Gastrocnemius medialis (tissue), 4 donors: ENCODE data around the gene GARIN5A.
A peak's percentile ranks its signal among the peaks of the same experiment; 100 is the strongest.

ENCODE experiments used
- POLR2A ChIP-seq, 2 donors: fragments of 450-650 bp; IDR thresholded peaks; one replicate each; pipeline ENCODE4 v1.6.1; 2017; ENCODE audit warnings: antibody characterized with exemption in 2 of 2, mild to moderate bottlenecking in 2 of 2, moderate library complexity in 2 of 2
- TF ChIP-seq, protein P1 (sequence below), 5 experiments: fragments of 450-650 bp in 3 of 5; fragments of 200-600 bp in 2 of 5; sonication (generic) in 2 of 5; IDR thresholded peaks in 4 of 5; conservative IDR thresholded peaks in 1 of 5; 1 replicate in 4 of 5; 2 replicates in 1 of 5; pipeline ENCODE4 v1.5.1; 2016 to 2019; ENCODE audit warnings: antibody characterized with exemption in 5 of 5, mild to moderate bottlenecking in 3 of 5, moderate library complexity in 3 of 5

DNA sequence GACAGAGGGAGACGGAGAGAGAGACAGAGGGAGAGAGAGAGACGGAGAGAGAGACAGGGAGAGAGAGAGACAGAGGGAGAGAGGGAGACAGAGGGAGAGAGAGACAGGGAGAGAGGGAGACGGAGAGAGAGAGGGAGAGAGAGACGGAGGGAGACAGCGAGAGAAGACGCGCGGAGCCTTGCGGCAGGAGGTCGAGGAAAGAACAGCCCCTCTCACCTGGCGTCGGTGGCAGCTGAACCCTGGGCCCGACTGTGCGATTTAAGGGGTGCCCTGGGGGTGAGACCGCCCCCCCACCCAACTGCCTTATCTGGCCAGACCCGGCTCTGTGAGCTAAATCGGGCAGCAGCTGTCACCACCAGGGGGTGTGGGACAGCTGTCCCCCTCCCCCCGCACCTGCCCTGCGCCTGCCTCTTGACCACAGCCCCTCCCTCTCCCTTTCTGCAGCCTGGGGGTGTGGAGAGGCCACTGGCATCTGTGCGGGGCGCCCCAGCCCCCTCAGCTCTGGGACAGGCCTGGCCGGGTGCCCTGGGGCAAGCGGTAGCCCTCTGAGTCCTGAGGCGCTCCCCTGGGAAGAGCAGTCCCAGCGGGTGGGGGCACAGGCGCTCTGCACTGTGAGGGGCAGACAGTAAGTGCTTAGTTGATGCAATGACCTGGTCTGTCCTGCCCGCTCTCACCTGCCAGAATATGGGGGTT is 23.6 kb upstream of the GARIN5A start:
- TF ChIP-seq POLR2A (IDR thresholded peaks at IDR 0.05), result peak; percentile 93
- TF ChIP-seq, protein P1, sequence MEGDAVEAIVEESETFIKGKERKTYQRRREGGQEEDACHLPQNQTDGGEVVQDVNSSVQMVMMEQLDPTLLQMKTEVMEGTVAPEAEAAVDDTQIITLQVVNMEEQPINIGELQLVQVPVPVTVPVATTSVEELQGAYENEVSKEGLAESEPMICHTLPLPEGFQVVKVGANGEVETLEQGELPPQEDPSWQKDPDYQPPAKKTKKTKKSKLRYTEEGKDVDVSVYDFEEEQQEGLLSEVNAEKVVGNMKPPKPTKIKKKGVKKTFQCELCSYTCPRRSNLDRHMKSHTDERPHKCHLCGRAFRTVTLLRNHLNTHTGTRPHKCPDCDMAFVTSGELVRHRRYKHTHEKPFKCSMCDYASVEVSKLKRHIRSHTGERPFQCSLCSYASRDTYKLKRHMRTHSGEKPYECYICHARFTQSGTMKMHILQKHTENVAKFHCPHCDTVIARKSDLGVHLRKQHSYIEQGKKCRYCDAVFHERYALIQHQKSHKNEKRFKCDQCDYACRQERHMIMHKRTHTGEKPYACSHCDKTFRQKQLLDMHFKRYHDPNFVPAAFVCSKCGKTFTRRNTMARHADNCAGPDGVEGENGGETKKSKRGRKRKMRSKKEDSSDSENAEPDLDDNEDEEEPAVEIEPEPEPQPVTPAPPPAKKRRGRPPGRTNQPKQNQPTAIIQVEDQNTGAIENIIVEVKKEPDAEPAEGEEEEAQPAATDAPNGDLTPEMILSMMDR (IDR thresholded peaks at IDR 0.05 in 4 of 5, conservative IDR thresholded peaks at IDR 0.05 in 1 of 5), result peak in 3 of 5 experiments; percentile 21 to 71 (median 69)
